ENCODE data around the gene KLHL20.

- 0 out of 4 replicates have a peak, but pooled peaks of 1 of the 2 experiments have one; percentile 5 for TF ChIP-seq CTCF (conservative IDR thresholded peaks at IDR 0.05; ENCODE audit: low read depth in 2 of 2)
- peak; percentile 94 for TF ChIP-seq POLR2AphosphoS5 (IDR thresholded peaks at IDR 0.05; ENCODE audit: low read depth)
- no peak for TF ChIP-seq EZH2 (IDR thresholded peaks at IDR 0.05; ENCODE audit: low read depth, unreplicated experiment)
- TF ChIP-seq REST (IDR thresholded peaks at IDR 0.05; ENCODE audit: unreplicated experiment), result peak; percentile 31
- TF ChIP-seq EZH2phosphoT487 (IDR thresholded peaks at IDR 0.05; ENCODE audit: unreplicated experiment), result no peak
- TF ChIP-seq CREB1 (CRISPR knock-in tag; IDR thresholded peaks at IDR 0.05; ENCODE audit: low read depth), result peak; percentile 77
- no peak for TF ChIP-seq JUNB (IDR thresholded peaks at IDR 0.05; ENCODE audit: unreplicated experiment)
- peak; percentile 85 for TF ChIP-seq ETS1 (IDR thresholded peaks at IDR 0.05)
- 0 out of 2 replicates have a peak, but pooled peaks have one; percentile 21 for TF ChIP-seq ZNF331 (CRISPR knock-in tag; IDR thresholded peaks at IDR 0.05; ENCODE audit: low read depth)
- TF ChIP-seq ZNF114 (CRISPR knock-in tag; IDR thresholded peaks at IDR 0.05), result peak; percentile 93
- TF ChIP-seq STAT1 (IDR thresholded peaks at IDR 0.05; ENCODE audit: unreplicated experiment), result no peak
- TF ChIP-seq NANOG (IDR thresholded peaks at IDR 0.05; ENCODE audit: borderline replicate concordance), result peak; percentile 32; the same call in 1 of the 2 replicates
- no peak for TF ChIP-seq ZNF462 (CRISPR knock-in tag; IDR thresholded peaks at IDR 0.05)
These were observed at the start of gene KLHL20 for GRCh38 chr1:173714759-173715537.

Data from GM23338 (cell line).